PC-3 (cell line): ENCODE results near the gene S100PBP. TPM values are rescaled to one million over a fixed set of nuclear protein-coding genes. Genes with fewer than 3 reads are reported as not detected.

Experiments
- ATAC-seq: fragments of 200-7000 bp; cut with Tn5 transposase; 2 replicates; pipeline ENCODE4 v1.9.1; 2020; ENCODE audit warnings: mild to moderate bottlenecking, moderate library complexity
- BruUV-seq: library from RNA; stranded (reverse); fragments of 400-500 nt; replicated peaks from 2 replicates; lab custom pipeline; 2021; lab: Mats Ljungman, UMichigan
- CTCF ChIA-PET: fragments of 300-600 bp; sonication (Branson Sonifier 250); formaldehyde crosslinking; loops from one replicate; lab custom pipeline; 2022; ENCODE audit warnings: antibody characterized with exemption; lab: Charles Lee
- POLR2A ChIA-PET: fragments of 300-600 bp; sonication (Branson Sonifier 250); formaldehyde crosslinking; loops from one replicate; lab custom pipeline; 2022; ENCODE audit warnings: antibody characterized with exemption; ENCODE audit not compliant: unreplicated experiment; lab: Charles Lee
- DNase-seq: peaks from one replicate; pipeline ENCODE4 v3.0.0-alpha.2; 2015
- H2AFZ ChIP-seq: fragments of 300-600 bp; sonication (generic); 2 replicates; pipeline ENCODE4 v1.6.0; 2016; ENCODE audit warnings: antibody characterized with exemption, low read length
- H3F3A ChIP-seq: fragments of 300-600 bp; sonication (generic); one replicate; pipeline ENCODE4 v1.6.0; 2017; ENCODE audit warnings: antibody characterized with exemption, low read length, control low read depth, mild to moderate bottlenecking; ENCODE audit not compliant: unreplicated experiment
- H3K27ac ChIP-seq: fragments of 300-600 bp; sonication (generic); 2 replicates; pipeline ENCODE4 v1.5.1; 2016; ENCODE audit warnings: mild to moderate bottlenecking, low read length
- H3K27me3 ChIP-seq: fragments of 300-600 bp; sonication (generic); 2 replicates; pipeline ENCODE4 v1.6.1; 2016; ENCODE audit warnings: low read length, mixed read lengths
- H3K36me3 ChIP-seq: fragments of 300-600 bp; sonication (generic); 2 replicates; pipeline ENCODE4 v1.6.1; 2016; ENCODE audit warnings: low read depth, mixed run types, low read length, mixed read lengths
- H3K4me1 ChIP-seq: fragments of 300-600 bp; sonication (generic); 2 replicates; pipeline ENCODE4 v1.5.1; 2016; ENCODE audit warnings: low read length; ENCODE audit not compliant: insufficient read depth
- H3K4me2 ChIP-seq: fragments of 300-600 bp; sonication (generic); 2 replicates; pipeline ENCODE4 v1.6.0; 2016; ENCODE audit warnings: low read length
- H3K4me3 ChIP-seq: fragments of 300-600 bp; sonication (generic); 2 replicates; pipeline ENCODE4 v1.5.1; 2016; ENCODE audit warnings: mild to moderate bottlenecking, low read length, mixed read lengths
- H3K79me2 ChIP-seq: fragments of 300-600 bp; sonication (generic); 2 replicates; pipeline ENCODE4 v1.6.1; 2017; ENCODE audit warnings: low read length, mixed read lengths
- H3K9ac ChIP-seq: fragments of 300-600 bp; sonication (generic); 2 replicates; pipeline ENCODE4 v1.6.0; 2016; ENCODE audit warnings: mild to moderate bottlenecking, low read length
- H3K9me2 ChIP-seq: fragments of 300-600 bp; sonication (generic); replicated peaks from 2 replicates; pipeline ENCODE4 v1.6.1; 2016; ENCODE audit warnings: mixed run types, low read length, mixed read lengths
- H3K9me3 ChIP-seq: fragments of 300-600 bp; sonication (generic); 2 replicates; pipeline ENCODE4 v1.6.1; 2016; ENCODE audit warnings: low read length, mixed read lengths
- H4K20me1 ChIP-seq: fragments of 300-600 bp; sonication (generic); 2 replicates; pipeline ENCODE4 v1.6.1; 2016; ENCODE audit warnings: low read length, mixed read lengths
- CTCF ChIP-seq: fragments of 300-600 bp; sonication (generic); conservative IDR thresholded peaks from 2 replicates; pipeline ENCODE4 v1.5.1; 2017; ENCODE audit warnings: antibody characterized with exemption, low read depth, mild to moderate bottlenecking, low read length
- EZH2 ChIP-seq: fragments of 300-600 bp; sonication (generic); IDR thresholded peaks from one replicate; pipeline ENCODE4 v1.6.1; 2017; ENCODE audit warnings: antibody characterized with exemption, mild to moderate bottlenecking, low read length; ENCODE audit not compliant: unreplicated experiment
- EZH2phosphoT487 ChIP-seq: fragments of 300-600 bp; sonication (generic); IDR thresholded peaks from 2 replicates; pipeline ENCODE4 v1.6.1; 2018; ENCODE audit warnings: mild to moderate bottlenecking, antibody characterized with exemption, low read length, borderline replicate concordance
- intact Hi-C: fragments of 100-400 bp; cut with micrococcal nuclease; formaldehyde crosslinking; loops from 2 replicates; pipeline ENCODE4 v1.9.0; 2023
- total RNA-seq: library from RNA; depleted of rRNA; stranded (reverse); fragments of >200 nt; gene quantifications from 2 replicates; pipeline ENCODE4 v1.2.3, GENCODE V29; 2014

The S100PBP gene
- total RNA-seq, 1 experiment from 2014 or later, result 13.2 TPM

- POLR2A ChIA-PET, result no interaction called here
- Histone ChIP-seq H3K9ac (no peak overlapping the region), H3K79me2 (no peaks in the 10 kb centered on the region), H3F3A (no peaks in the 10 kb centered on the region), H2AFZ (no peak overlapping the region), H4K20me1 (no peaks in the 10 kb centered on the region), H3K9me2 (no peaks in the 10 kb centered on the region), H3K4me1 (no peaks in the 10 kb centered on the region), H3K36me3 (peaks cover 45% of the 10 kb centered on the region), H3K27me3 (no peaks in the 10 kb centered on the region), H3K9me3 (no peaks in the 10 kb centered on the region), H3K4me3 (no peak overlapping the region), H3K4me2 (no peak overlapping the region), H3K27ac (no peak overlapping the region)
- CTCF ChIA-PET, result no interaction called here
- intact Hi-C loops, result no loop called here
- no peak for ATAC-seq
- DNase-seq, result no peak
- TF ChIP-seq EZH2, result no peak
- no peak for TF ChIP-seq CTCF
- no peak for TF ChIP-seq EZH2phosphoT487
- BruUV-seq, result no TSS peak
Measured at GRCh38 chr1:32831878-32832277, 14.4 kb downstream of the S100PBP start.

GRCh38 chr1:32848354-32849063, 31.1 kb downstream of the S100PBP start:
- BruUV-seq, result no TSS peak
- intact Hi-C loops, result no loop called here
- DNase-seq, result no peak
- Histone ChIP-seq H3K27ac (no peak overlapping the region), H3K79me2 (no peaks in the 10 kb centered on the region), H3K4me3 (no peak overlapping the region), H3K4me1 (no peaks in the 10 kb centered on the region), H3K27me3 (no peaks in the 10 kb centered on the region), H3K9me2 (no peaks in the 10 kb centered on the region), H2AFZ (no peak overlapping the region), H3K36me3 (peaks cover 7% of the 10 kb centered on the region; the same call in 1 of the 2 replicates), H3K9ac (no peak overlapping the region), H3K9me3 (no peaks in the 10 kb centered on the region), H3K4me2 (no peak overlapping the region), H4K20me1 (no peaks in the 10 kb centered on the region), H3F3A (no peaks in the 10 kb centered on the region)
- ChIA-PET POLR2A (no interaction called here), CTCF (no interaction called here)
- TF ChIP-seq EZH2phosphoT487, result no peak
- TF ChIP-seq EZH2, result no peak
- TF ChIP-seq CTCF, result no peak
- ATAC-seq, result no peak

DNA sequence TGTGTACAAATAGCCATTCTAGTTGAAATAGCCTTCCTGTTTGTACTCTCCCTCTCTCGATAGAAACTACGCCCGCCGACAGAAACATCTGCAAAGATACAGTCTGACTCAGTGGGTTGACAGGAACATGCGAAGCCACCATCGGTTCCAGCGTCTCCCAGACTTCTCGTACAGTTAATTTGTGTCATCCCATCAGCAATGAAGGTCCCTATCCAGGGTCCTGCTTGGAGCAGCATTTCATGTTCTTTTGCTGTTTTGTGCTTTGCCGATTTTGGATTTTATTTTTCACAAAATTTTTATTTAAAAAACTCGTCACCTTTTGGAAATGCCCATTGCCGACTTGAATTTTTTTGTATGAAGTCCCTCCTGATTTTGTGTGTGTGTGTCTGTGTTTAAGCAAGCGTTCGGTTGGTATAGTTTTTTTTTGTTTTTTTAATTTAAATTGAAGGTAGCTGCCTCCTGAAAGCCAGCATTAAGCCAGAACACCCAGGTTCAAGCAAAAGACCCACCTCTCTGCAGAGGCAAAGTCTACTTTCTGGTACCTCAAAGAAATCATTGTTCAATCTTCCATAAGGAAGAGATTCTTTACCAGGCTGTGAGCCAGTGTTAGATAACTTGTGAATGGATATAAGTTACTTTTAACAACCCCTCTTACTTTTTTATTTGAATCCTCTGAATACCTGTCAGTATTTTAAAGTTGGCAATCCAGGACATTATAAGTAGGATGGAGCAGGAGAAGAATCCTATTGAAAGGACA, 38.6 kb downstream of the S100PBP start:
- intact Hi-C loops, result no loop called here
- Histone ChIP-seq H3K9me2 (no peaks in the 10 kb centered on the region), H4K20me1 (no peaks in the 10 kb centered on the region), H3K4me1 (no peaks in the 10 kb centered on the region), H3F3A (no peaks in the 10 kb centered on the region), H2AFZ (no peak overlapping the region), H3K79me2 (no peaks in the 10 kb centered on the region), H3K27me3 (no peaks in the 10 kb centered on the region), H3K9ac (no peak overlapping the region), H3K4me3 (no peak overlapping the region), H3K27ac (no peak overlapping the region), H3K9me3 (no peaks in the 10 kb centered on the region), H3K36me3 (peaks cover 6% of the 10 kb centered on the region; the same call in 1 of the 2 replicates), H3K4me2 (no peak overlapping the region)
- POLR2A ChIA-PET, result no interaction called here
- no peak for ATAC-seq
- CTCF ChIA-PET, result no interaction called here
- DNase-seq, result no peak
- TF ChIP-seq CTCF (no peak), EZH2phosphoT487 (no peak), EZH2 (no peak)
- BruUV-seq, result no TSS peak
